Measurements from ENCODE around the gene IP6K2.

IP6K2 gene

GRCh38 chr3:48688032-48688736 lies 28.8 kb downstream of the IP6K2 start:
- DNase-seq, result no peak

GRCh38 chr3:48687220-48687678 lies 29.8 kb downstream of the IP6K2 start:
- no peak for DNase-seq

DNA sequence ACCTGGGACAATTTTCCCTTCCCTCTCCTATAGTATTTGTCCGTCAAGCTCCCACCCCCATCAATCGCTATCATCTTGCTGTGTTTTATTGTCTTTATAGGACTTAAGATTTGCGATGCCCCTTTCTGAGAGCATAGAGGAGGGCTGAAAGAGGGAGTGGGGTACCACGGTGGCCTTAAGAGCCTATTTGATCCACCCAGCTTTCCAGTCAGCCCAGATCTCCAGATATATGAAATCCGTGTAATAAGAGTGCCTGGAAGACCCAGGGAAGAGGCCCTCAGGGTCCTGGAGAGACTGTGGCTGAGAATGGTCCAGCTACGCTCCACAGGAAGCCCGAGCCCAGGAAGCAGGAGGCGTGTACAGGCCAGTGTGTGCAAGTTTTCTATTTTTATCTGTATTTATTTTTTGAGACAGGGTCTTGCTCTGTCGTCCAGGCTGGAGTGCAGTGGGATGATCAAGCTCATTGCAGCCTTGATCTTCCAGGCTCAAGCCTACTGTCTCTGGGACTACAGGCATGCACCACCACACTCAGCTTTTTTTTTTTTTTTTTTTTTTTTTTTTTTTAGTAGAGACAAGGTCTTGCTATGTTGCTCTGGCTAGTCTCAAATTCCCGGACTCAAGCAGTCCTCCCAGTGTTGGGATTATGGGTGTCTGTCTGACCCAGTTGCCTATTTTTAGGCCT lies 30.3 kb downstream of the IP6K2 start:
- DNase-seq, result no peak

DNA sequence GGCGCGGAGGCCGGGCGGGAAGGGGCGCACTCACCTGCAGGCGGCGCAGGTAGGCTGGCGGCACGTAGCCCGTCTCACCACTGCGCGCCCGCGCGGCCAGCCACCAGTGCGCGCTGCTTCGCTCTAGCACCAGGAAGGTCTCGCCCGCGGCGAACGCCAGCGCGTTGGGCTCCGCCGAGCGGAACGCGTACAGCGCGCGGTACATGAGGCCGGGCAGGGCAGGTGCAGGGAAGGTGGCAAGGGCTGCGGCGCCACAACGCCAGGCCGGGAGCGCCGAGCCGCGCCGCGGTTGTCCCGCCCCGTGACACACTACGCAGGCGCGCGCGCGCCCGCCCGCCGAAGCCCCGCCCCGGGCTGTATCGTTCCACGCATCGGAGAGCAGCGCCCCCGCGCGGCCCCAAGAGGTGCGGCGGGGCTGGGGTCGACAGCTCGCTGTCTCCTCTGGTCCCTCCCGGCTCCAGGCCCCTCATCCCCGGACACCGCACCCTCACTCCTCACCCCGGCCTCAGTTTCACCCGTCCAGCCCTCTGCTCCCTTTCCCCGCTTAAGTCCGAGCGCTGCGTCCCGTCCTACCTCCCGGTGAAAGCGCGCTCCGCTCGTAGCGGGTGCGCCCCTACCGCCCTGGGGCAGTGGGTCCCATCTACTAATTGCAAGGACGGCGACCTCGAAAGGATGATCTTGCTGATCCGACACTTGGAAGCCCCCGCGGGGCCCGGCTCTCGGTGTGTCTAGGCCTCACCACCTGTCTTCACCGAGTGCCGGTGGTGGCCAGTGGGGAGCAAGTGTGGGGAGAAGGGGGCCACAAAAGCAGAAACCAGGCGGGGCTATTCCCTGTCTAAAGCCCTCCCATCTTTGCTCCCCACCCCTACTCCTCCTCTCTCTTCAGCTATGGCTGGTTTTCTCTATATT lies 31.2 kb downstream of the IP6K2 start, which contains the start of gene NCKIPSD:
Gene NCKIPSD (minus strand): TSS at position 313 of the 909 bp plus-strand sequence. CDS start 108 bp downstream, at position 205.
- DNase-seq, result peak; percentile 82

- no peak for DNase-seq
Observed at GRCh38 chr3:48685293-48685602, 31.8 kb downstream of the IP6K2 start.

GRCh38 chr3:48684480-48685143 lies 32.4 kb downstream of the IP6K2 start:
- no peak for DNase-seq

- no peak for DNase-seq
Observed at GRCh38 chr3:48684054-48684349, 33.0 kb downstream of the IP6K2 start.

DNA sequence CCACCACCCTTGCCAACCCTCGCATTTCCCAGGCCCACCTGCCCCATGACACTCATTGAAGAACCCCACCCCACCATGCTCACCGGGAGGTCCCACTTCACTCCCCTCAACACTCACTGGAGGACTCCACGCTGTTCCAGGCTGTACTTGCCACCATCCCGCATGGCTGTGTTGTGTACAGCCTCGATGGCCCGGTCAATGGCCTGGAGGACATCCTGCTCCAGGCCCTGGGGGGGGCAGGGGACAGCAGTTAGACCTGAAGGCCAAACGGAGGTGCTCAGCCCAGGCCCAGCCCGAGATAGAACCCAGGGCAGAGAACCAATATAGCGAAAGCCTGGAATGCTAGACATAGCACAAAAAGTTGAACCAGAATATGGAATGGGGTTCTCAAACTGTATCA lies 34.2 kb downstream of the IP6K2 start:
- no peak for DNase-seq

- no peak for DNase-seq
Observed at GRCh38 chr3:48681974-48682610, 34.9 kb downstream of the IP6K2 start.

GRCh38 chr3:48681541-48681880 lies 35.5 kb downstream of the IP6K2 start:
- no peak for DNase-seq

GRCh38 chr3:48680811-48681540 lies 36.0 kb downstream of the IP6K2 start:
- no peak for DNase-seq

DNA sequence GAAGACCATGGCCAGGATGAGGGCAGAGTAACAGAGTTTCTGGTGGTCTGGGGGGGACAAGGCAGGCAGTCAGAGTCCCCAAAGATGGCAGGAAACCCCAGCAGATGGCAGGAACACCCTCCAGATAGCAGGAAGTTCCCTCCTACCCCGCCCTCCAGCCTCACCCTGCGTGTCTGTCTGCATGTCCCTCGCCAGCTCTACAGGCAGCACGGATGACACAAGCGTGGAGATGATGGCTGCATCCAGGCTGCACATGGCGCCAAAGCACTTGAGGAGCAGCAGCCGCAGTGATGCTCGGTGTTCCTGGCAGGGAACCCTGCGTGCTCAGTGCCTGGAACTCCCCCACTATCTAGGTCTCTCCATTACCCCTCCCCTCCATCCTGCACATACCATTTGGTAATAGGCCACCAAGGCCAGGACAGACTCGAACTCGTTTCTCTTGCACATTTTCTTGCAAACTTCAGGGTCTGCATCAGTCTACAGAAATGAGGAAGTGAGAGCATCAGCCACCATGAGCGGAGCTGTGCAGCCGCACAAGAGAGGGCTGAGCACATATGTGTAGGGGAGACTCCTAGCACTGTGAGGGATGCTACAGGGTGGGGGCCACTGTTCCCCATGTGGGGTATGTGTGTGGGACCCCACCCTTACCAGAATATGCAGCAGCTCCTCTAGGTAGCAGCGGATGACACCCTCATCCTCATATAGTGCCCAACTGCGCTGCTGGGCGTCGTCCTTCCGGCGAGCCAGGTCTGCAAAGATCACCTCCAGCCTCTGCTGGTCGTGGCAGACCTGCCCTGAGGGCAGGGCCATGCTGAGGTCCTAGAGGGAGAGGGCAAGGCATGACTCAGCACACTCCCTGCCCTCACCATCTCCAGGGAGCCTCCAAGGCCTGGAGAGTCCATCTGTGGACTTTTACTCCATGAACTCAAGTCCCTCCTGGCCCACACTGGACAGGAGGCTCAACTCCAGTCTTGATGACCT lies 37.3 kb downstream of the IP6K2 start:
- DNase-seq, result no peak

DNA sequence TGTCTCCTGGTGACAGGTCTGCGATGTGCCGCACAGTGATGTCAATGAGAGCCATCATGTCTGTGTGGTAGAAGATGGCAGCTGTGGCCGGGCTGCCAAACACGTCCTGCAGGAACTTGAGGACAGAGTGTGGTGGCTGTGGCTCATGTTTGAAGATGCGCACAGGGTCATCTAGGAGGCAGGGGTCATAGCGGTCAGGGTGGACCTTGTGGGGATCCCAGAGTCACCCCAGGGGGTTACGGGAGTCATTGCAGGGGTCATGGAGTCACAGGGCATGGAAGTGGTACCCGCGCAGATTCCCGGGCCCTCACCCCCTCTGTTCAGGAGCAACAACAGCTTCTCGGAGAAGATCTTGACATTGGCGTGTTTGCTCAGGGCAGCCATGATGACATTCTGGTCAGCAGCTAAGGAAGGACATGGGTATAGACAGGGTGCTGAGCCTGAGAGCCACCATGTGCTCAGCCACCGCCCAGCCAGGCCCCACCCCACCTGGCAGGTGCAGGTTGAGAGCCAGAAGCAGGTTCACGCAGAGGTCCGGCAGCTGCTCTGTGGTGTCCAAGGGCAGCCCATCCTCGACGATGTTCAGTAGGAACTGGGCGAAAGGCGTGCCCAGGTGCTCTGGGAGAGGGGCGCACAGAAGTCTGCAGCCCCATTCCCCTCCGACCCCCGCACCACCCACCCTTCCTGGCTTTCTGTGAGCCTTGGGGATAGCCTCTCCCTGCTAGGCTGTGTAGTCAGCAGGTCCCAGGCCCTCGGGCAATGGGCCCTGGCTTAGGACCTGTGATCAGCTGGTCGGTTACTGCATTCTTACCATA lies 38.2 kb downstream of the IP6K2 start:
- no peak for DNase-seq

DNA sequence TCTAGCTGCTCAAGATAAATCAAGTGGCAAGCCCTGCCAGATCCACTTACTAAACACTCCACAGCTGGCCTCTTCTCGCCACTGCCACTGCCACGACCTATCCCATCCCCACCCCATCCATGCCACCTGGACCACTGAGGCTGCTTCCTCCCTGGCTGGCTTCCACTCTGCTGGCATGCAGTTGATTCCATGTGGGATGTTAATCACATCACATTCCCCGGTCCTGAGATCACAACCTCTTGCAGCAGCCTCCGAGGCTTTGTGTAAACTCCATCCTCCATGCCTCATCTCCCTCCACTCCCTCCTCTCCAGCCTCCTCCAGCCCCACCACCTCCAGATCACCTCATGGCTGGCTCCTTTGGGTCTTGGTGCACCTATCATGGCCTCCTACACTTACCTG lies 39.0 kb downstream of the IP6K2 start:
- peak; percentile 15 for DNase-seq

DNA sequence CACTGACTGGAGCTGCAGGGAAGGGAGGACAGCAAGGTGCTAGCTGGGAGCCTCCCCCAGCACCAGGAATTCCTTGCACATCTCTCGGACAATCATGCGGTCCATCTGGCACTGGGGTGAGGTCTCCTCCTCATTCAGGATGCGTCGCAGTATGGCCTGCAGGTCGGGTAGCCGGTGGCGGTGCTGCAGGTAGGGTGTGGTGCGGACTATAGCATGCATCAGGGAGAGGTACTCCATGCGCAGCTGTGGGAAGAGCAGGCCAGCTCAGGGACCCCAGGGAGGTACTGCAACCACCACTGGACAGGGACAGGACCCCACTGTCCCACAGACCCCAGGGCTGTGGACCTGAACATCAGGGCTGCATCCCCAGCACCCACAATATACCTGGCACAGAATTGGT lies 42.5 kb downstream of the IP6K2 start:
- DNase-seq, result no peak

- DNase-seq, result no peak
Observed at GRCh38 chr3:48672522-48672921, 44.5 kb downstream of the IP6K2 start.

DNA sequence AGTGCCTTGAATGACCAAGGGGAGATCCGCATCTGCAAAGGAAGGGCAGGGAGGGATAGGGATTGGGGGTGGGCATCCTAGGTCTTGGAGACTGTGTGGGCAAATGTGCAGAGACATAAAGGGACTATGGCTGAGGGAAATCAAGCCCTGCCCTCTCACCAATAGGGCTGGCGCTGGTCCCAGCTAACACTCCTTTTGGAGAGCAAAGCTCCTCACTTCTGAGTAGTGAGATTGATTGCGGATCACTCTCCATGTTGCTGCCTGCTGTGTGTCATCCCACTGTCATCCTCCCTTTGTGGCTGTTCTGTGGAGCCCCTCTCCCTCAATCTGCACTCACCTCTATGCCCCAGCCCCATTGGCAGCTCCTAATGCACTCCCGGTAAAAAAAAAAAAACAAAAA lies 52.1 kb downstream of the IP6K2 start:
- DNase-seq, result no peak

DNA sequence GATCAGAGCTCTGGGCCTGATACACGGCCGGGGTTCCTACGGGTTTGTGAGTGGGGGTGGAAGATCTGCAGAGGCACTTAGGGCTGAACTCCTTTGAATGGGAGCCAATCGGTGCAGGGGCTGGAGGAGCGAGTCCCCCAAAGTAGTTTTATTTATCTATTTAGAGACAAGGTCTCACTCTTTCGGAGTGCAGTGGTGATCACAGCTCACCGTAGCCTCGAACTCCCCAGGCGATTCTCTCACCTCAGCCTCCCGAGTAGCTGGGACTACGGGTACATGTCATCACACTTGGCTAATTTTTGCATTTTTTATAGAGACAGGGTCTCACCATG lies 52.7 kb downstream of the IP6K2 start:
- no peak for DNase-seq

DNA sequence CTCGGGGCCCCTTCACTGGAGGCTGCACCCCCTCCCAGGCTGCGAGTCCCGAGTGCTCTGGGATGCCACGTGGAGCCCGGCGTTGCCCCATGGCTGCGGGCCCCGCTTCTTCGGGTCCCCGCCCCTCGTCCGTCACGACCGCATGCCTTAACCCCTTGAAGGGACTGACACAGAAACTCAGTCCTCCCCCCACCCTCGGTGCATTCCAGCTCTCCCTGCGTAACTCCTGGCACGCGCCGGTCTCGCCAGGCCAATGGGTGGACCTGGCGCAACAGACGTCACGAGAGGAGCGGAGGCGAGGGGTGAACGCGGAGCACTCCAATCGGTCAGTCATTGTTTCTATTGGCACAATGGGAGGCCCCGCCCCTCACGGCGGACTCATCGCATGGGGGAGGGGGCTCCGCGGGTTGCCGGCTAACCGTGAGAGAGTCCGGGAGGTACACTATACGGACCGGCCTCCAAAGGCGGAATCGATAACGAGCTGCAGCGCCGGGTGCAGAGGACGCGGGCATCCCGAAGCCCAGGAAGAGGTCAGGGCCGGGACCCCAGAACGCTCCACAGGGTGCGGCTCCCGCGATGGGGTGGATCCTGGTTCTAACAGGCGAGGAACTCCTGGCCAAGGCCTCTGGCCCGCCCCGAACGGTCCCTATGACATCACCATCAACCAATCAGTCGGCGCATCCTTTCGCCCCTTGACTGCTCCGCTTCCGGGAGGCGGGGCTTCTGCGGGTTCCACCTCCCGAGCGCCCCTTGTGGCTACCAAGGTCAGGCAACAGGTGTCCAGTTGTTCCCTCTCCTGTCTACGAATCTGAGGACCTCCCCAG lies 53.3 kb downstream of the IP6K2 start:
- peak; percentile 96 for DNase-seq

All from fibroblast of skin of scalp (primary cell).